Adipocyte (in vitro differentiated cells): Measurements from ENCODE around the gene FAM200B.

ENCODE experiments used
- DNase-seq: peaks from one replicate; pipeline ENCODE4 v3.0.0-alpha.2; 2015; ENCODE audit warnings: low read depth
- H3K27me3 ChIP-seq: replicated peaks from 2 replicates; pipeline ENCODE4 v1.7.0; 2013; ENCODE audit warnings: mild to moderate bottlenecking, low read length, moderate library complexity; ENCODE audit not compliant: control insufficient read depth, insufficient read depth
- H3K36me3 ChIP-seq: 2 replicates; pipeline ENCODE4 v1.7.0; 2013; ENCODE audit warnings: low read length, mild to moderate bottlenecking, moderate library complexity; ENCODE audit not compliant: control insufficient read depth, insufficient read depth, severe bottlenecking
- H3K4me1 ChIP-seq: 2 replicates; pipeline ENCODE4 v1.7.0; 2013; ENCODE audit warnings: mild to moderate bottlenecking, low read length, moderate library complexity; ENCODE audit not compliant: control insufficient read depth, insufficient read depth
- H3K4me3 ChIP-seq: 2 replicates; pipeline ENCODE4 v1.7.0; 2013; ENCODE audit warnings: mild to moderate bottlenecking, low read length, moderate library complexity
- H3K9ac ChIP-seq: 2 replicates; pipeline ENCODE4 v1.7.0; 2013; ENCODE audit warnings: mild to moderate bottlenecking, low read length, moderate library complexity
- H3K9me3 ChIP-seq: 2 replicates; pipeline ENCODE4 v1.7.0; 2013; ENCODE audit warnings: mild to moderate bottlenecking, low read length, moderate library complexity; ENCODE audit not compliant: control insufficient read depth

Gene FAM200B

GRCh38 chr4:15704129-15704528, 22.5 kb downstream of the FAM200B start:
- Histone ChIP-seq H3K9ac (no peak overlapping the region), H3K9me3 (no peaks in the 10 kb centered on the region), H3K4me3 (no peak overlapping the region), H3K27me3 (no peaks in the 10 kb centered on the region), H3K36me3 (no peaks in the 10 kb centered on the region), H3K4me1 (peaks cover 27% of the 10 kb centered on the region)
- no peak for DNase-seq

GRCh38 chr4:15706646-15707362, 25.2 kb downstream of the FAM200B start:
- H3K27me3 ChIP-seq, result no peaks in the 10 kb centered on the region
- peak overlapping the region; percentile 66 for H3K4me3 ChIP-seq
- no peaks in the 10 kb centered on the region for H3K9me3 ChIP-seq
- peak; percentile 64 for DNase-seq
- H3K36me3 ChIP-seq, result peaks cover 1% of the 10 kb centered on the region
- peak overlapping the region; percentile 66 for H3K9ac ChIP-seq
- peaks cover 27% of the 10 kb centered on the region for H3K4me1 ChIP-seq

GRCh38 chr4:15707363-15707715, 25.7 kb downstream of the FAM200B start:
- Histone ChIP-seq H3K4me1 (peaks cover 27% of the 10 kb centered on the region), H3K27me3 (no peaks in the 10 kb centered on the region), H3K9ac (peak overlapping the region; percentile 66), H3K36me3 (peaks cover 7% of the 10 kb centered on the region), H3K4me3 (peak overlapping the region; percentile 66), H3K9me3 (no peaks in the 10 kb centered on the region)
- peak; percentile 73 for DNase-seq

- peaks cover 11% of the 10 kb centered on the region for H3K36me3 ChIP-seq
- no peak for DNase-seq
- no peaks in the 10 kb centered on the region for H3K9me3 ChIP-seq
- H3K4me1 ChIP-seq, result peaks cover 26% of the 10 kb centered on the region
- H3K9ac ChIP-seq, result no peak overlapping the region
- no peak overlapping the region for H3K4me3 ChIP-seq
- no peaks in the 10 kb centered on the region for H3K27me3 ChIP-seq
Observed at GRCh38 chr4:15711762-15712161, 30.1 kb downstream of the FAM200B start.

- no peak overlapping the region for H3K9ac ChIP-seq
- H3K4me1 ChIP-seq, result peaks cover 26% of the 10 kb centered on the region
- H3K9me3 ChIP-seq, result no peaks in the 10 kb centered on the region
- no peak overlapping the region for H3K4me3 ChIP-seq
- no peaks in the 10 kb centered on the region for H3K27me3 ChIP-seq
- no peak for DNase-seq
- H3K36me3 ChIP-seq, result peaks cover 11% of the 10 kb centered on the region
Observed at GRCh38 chr4:15712214-15712613, 30.6 kb downstream of the FAM200B start.

GRCh38 chr4:15714141-15714540, 32.5 kb downstream of the FAM200B start:
- Histone ChIP-seq H3K27me3 (no peaks in the 10 kb centered on the region), H3K4me3 (no peak overlapping the region), H3K9ac (no peak overlapping the region), H3K4me1 (peaks cover 21% of the 10 kb centered on the region), H3K9me3 (no peaks in the 10 kb centered on the region), H3K36me3 (peaks cover 14% of the 10 kb centered on the region)
- DNase-seq, result no peak

- Histone ChIP-seq H3K27me3 (no peaks in the 10 kb centered on the region), H3K4me1 (peaks cover 21% of the 10 kb centered on the region), H3K4me3 (no peak overlapping the region), H3K9ac (no peak overlapping the region), H3K9me3 (no peaks in the 10 kb centered on the region), H3K36me3 (peaks cover 16% of the 10 kb centered on the region)
- DNase-seq, result peak; percentile 30
Observed at GRCh38 chr4:15714646-15715435, 33.2 kb downstream of the FAM200B start.

GRCh38 chr4:15716115-15716514, 34.5 kb downstream of the FAM200B start:
- H3K36me3 ChIP-seq, result peaks cover 16% of the 10 kb centered on the region
- no peak overlapping the region for H3K9ac ChIP-seq
- H3K27me3 ChIP-seq, result no peaks in the 10 kb centered on the region
- H3K4me3 ChIP-seq, result no peak overlapping the region
- no peaks in the 10 kb centered on the region for H3K9me3 ChIP-seq
- H3K4me1 ChIP-seq, result peaks cover 21% of the 10 kb centered on the region
- no peak for DNase-seq

- Histone ChIP-seq H3K36me3 (peaks cover 12% of the 10 kb centered on the region), H3K4me3 (no peak overlapping the region), H3K9me3 (no peaks in the 10 kb centered on the region), H3K9ac (no peak overlapping the region), H3K4me1 (peaks cover 21% of the 10 kb centered on the region), H3K27me3 (no peaks in the 10 kb centered on the region)
- DNase-seq, result peak; percentile 51
Observed at GRCh38 chr4:15717086-15717485, 35.5 kb downstream of the FAM200B start.

GRCh38 chr4:15717657-15718416, 36.2 kb downstream of the FAM200B start:
- Histone ChIP-seq H3K9ac (no peak overlapping the region), H3K4me1 (peaks cover 21% of the 10 kb centered on the region), H3K9me3 (no peaks in the 10 kb centered on the region), H3K36me3 (peaks cover 5% of the 10 kb centered on the region), H3K27me3 (no peaks in the 10 kb centered on the region), H3K4me3 (no peak overlapping the region)
- no peak for DNase-seq

GRCh38 chr4:15718465-15718864, 36.8 kb downstream of the FAM200B start:
- Histone ChIP-seq H3K9me3 (no peaks in the 10 kb centered on the region), H3K27me3 (no peaks in the 10 kb centered on the region), H3K4me3 (no peak overlapping the region), H3K9ac (no peak overlapping the region), H3K36me3 (peaks cover 5% of the 10 kb centered on the region), H3K4me1 (peaks cover 21% of the 10 kb centered on the region)
- DNase-seq, result no peak
